ENCODE results near the gene SLC6A2. TPM values are rescaled to one million over a fixed set of nuclear protein-coding genes. Genes with fewer than 3 reads are reported as not detected.
A peak's percentile ranks its signal among the peaks of the same experiment; 100 is the strongest.
"Not testable (repeated sequence)": the region's sequence is repeated elsewhere in the genome, so short reads cannot be mapped to it uniquely, and the experiment has no call there.

SLC6A2 gene
- total RNA-seq = 10.5 TPM
- polyA plus RNA-seq = 0.27 TPM

- Histone ChIP-seq H3K4me3 (ENCODE audit: low read depth, low read length) (peak within 1 kb of the TSS; percentile 38), H3K4me1 (ENCODE audit: insufficient read depth) (no peaks in the 10 kb centered on the region), H3K36me3 (ENCODE audit: insufficient read depth) (no peaks in the 10 kb centered on the region), H3K27ac (ENCODE audit: low read depth) (no peak within 1 kb of the TSS)
- 1% methylated on average over 71 of the region's 71 CpGs for WGBS
- no peak for DNase-seq (ENCODE audit: extremely low spot score)
Measured at GRCh38 chr16:55655897-55656681, at the start of gene SLC6A2. TSS of gene SLC6A2 (plus strand) at chr16:55655988. CDS start at chr16:55656695, 707 bp downstream.

GRCh38 chr16:55613613-55614335 lies 42.0 kb upstream of the SLC6A2 start:
- Histone ChIP-seq H3K4me3 (ENCODE audit: low read depth, low read length) (no peak overlapping the region), H3K27ac (ENCODE audit: low read depth) (no peak overlapping the region), H3K4me1 (ENCODE audit: insufficient read depth) (no peaks in the 10 kb centered on the region), H3K36me3 (ENCODE audit: insufficient read depth) (no peaks in the 10 kb centered on the region)
- no peak for DNase-seq (ENCODE audit: extremely low spot score)
- 75% methylated on average over 6 of the region's 6 CpGs for WGBS

- 70% methylated on average over 3 of the region's 3 CpGs for WGBS
- no peaks in the 10 kb centered on the region for H3K4me1 ChIP-seq (ENCODE audit: insufficient read depth)
- H3K36me3 ChIP-seq (ENCODE audit: insufficient read depth) = no peaks in the 10 kb centered on the region
- no peak overlapping the region for H3K27ac ChIP-seq (ENCODE audit: low read depth)
- no peak for DNase-seq (ENCODE audit: extremely low spot score)
- H3K4me3 ChIP-seq (ENCODE audit: low read depth, low read length) = no peak overlapping the region
Measured at GRCh38 chr16:55615071-55615470, 40.7 kb upstream of the SLC6A2 start.

GRCh38 chr16:55615670-55616069 lies 40.1 kb upstream of the SLC6A2 start:
- not testable (repeated sequence) for H3K27ac ChIP-seq (ENCODE audit: low read depth); H3K4me1 ChIP-seq (ENCODE audit: insufficient read depth); H3K4me3 ChIP-seq (ENCODE audit: low read depth, low read length); H3K36me3 ChIP-seq (ENCODE audit: insufficient read depth); DNase-seq (ENCODE audit: extremely low spot score)
- 94% methylated on average over 11 of the region's 11 CpGs for WGBS

- no peaks in the 10 kb centered on the region for H3K36me3 ChIP-seq (ENCODE audit: insufficient read depth)
- H3K4me1 ChIP-seq (ENCODE audit: insufficient read depth) = no peaks in the 10 kb centered on the region
- DNase-seq (ENCODE audit: extremely low spot score) = no peak
- H3K27ac ChIP-seq (ENCODE audit: low read depth) = no peak overlapping the region
- no peak overlapping the region for H3K4me3 ChIP-seq (ENCODE audit: low read depth, low read length)
Measured at GRCh38 chr16:55621771-55622170, 34.0 kb upstream of the SLC6A2 start.

GRCh38 chr16:55622272-55622671 lies 33.5 kb upstream of the SLC6A2 start:
- Histone ChIP-seq H3K4me1 (ENCODE audit: insufficient read depth) (no peaks in the 10 kb centered on the region), H3K4me3 (ENCODE audit: low read depth, low read length) (no peak overlapping the region), H3K36me3 (ENCODE audit: insufficient read depth) (no peaks in the 10 kb centered on the region), H3K27ac (ENCODE audit: low read depth) (no peak overlapping the region)
- WGBS = 71% methylated on average over 3 of the region's 3 CpGs
- no peak for DNase-seq (ENCODE audit: extremely low spot score)

GRCh38 chr16:55622930-55623561 lies 32.7 kb upstream of the SLC6A2 start:
- H3K36me3 ChIP-seq (ENCODE audit: insufficient read depth) = no peaks in the 10 kb centered on the region
- DNase-seq (ENCODE audit: extremely low spot score) = no peak
- WGBS = 47% methylated on average over 8 of the region's 8 CpGs

GRCh38 chr16:55623640-55624039 lies 32.1 kb upstream of the SLC6A2 start:
- H3K4me1 ChIP-seq (ENCODE audit: insufficient read depth) = no peaks in the 10 kb centered on the region
- no peak for DNase-seq (ENCODE audit: extremely low spot score)
- no peak overlapping the region for H3K27ac ChIP-seq (ENCODE audit: low read depth)
- H3K36me3 ChIP-seq (ENCODE audit: insufficient read depth) = no peaks in the 10 kb centered on the region
- no peak overlapping the region for H3K4me3 ChIP-seq (ENCODE audit: low read depth, low read length)
- WGBS = 72% methylated on average over 2 of the region's 2 CpGs

More at GRCh38 chr16:55622930-55623561, 32.7 kb upstream of the SLC6A2 start:
- no peak overlapping the region for H3K4me3 ChIP-seq (ENCODE audit: low read depth, low read length)
- no peaks in the 10 kb centered on the region for H3K4me1 ChIP-seq (ENCODE audit: insufficient read depth)
- no peak overlapping the region for H3K27ac ChIP-seq (ENCODE audit: low read depth)

GRCh38 chr16:55624696-55625095 lies 31.1 kb upstream of the SLC6A2 start:
- H3K36me3 ChIP-seq (ENCODE audit: insufficient read depth) = no peaks in the 10 kb centered on the region
- no peak for DNase-seq (ENCODE audit: extremely low spot score)
- H3K4me1 ChIP-seq (ENCODE audit: insufficient read depth) = no peaks in the 10 kb centered on the region
- no peak overlapping the region for H3K27ac ChIP-seq (ENCODE audit: low read depth)
- H3K4me3 ChIP-seq (ENCODE audit: low read depth, low read length) = no peak overlapping the region
- 98% methylated on average over 5 of the region's 5 CpGs for WGBS

GRCh38 chr16:55625843-55626242 lies 29.9 kb upstream of the SLC6A2 start:
- Histone ChIP-seq H3K4me3 (ENCODE audit: low read depth, low read length) (no peak overlapping the region), H3K36me3 (ENCODE audit: insufficient read depth) (no peaks in the 10 kb centered on the region), H3K27ac (ENCODE audit: low read depth) (no peak overlapping the region), H3K4me1 (ENCODE audit: insufficient read depth) (no peaks in the 10 kb centered on the region)
- no peak for DNase-seq (ENCODE audit: extremely low spot score)
- WGBS = 78% methylated on average over 3 of the region's 3 CpGs

GRCh38 chr16:55628306-55628968 lies 27.4 kb upstream of the SLC6A2 start:
- no peaks in the 10 kb centered on the region for H3K4me1 ChIP-seq (ENCODE audit: insufficient read depth)
- H3K4me3 ChIP-seq (ENCODE audit: low read depth, low read length) = no peak overlapping the region
- 71% methylated on average over 6 of the region's 6 CpGs for WGBS
- no peaks in the 10 kb centered on the region for H3K36me3 ChIP-seq (ENCODE audit: insufficient read depth)
- no peak overlapping the region for H3K27ac ChIP-seq (ENCODE audit: low read depth)
- no peak for DNase-seq (ENCODE audit: extremely low spot score)

- Histone ChIP-seq H3K36me3 (ENCODE audit: insufficient read depth) (no peaks in the 10 kb centered on the region), H3K4me1 (ENCODE audit: insufficient read depth) (no peaks in the 10 kb centered on the region), H3K27ac (ENCODE audit: low read depth) (no peak overlapping the region), H3K4me3 (ENCODE audit: low read depth, low read length) (no peak overlapping the region)
- DNase-seq (ENCODE audit: extremely low spot score) = no peak
Measured at GRCh38 chr16:55630774-55631173, 25.0 kb upstream of the SLC6A2 start.

- no peak overlapping the region for H3K27ac ChIP-seq (ENCODE audit: low read depth)
- DNase-seq (ENCODE audit: extremely low spot score) = no peak
- no peak overlapping the region for H3K4me3 ChIP-seq (ENCODE audit: low read depth, low read length)
- H3K4me1 ChIP-seq (ENCODE audit: insufficient read depth) = no peaks in the 10 kb centered on the region
- H3K36me3 ChIP-seq (ENCODE audit: insufficient read depth) = no peaks in the 10 kb centered on the region
Measured at GRCh38 chr16:55632259-55632658, 23.5 kb upstream of the SLC6A2 start.

All from urinary bladder (tissue), 4 donors.